Measurements from ENCODE around the gene NCMAP. TPM values are rescaled to one million over a fixed set of nuclear protein-coding genes. Genes with fewer than 3 reads are reported as not detected.

The NCMAP gene
- total and polyA plus RNA-seq, 2 of the 8 experiments (the other 6 are each of a cell fraction or from before 2014, with no cell fraction given), result 0.21 to 0.39 TPM

GRCh38 chr1:24526940-24527542, 28.8 kb upstream of the NCMAP start (continued):
- TF ChIP-seq, protein P1, sequence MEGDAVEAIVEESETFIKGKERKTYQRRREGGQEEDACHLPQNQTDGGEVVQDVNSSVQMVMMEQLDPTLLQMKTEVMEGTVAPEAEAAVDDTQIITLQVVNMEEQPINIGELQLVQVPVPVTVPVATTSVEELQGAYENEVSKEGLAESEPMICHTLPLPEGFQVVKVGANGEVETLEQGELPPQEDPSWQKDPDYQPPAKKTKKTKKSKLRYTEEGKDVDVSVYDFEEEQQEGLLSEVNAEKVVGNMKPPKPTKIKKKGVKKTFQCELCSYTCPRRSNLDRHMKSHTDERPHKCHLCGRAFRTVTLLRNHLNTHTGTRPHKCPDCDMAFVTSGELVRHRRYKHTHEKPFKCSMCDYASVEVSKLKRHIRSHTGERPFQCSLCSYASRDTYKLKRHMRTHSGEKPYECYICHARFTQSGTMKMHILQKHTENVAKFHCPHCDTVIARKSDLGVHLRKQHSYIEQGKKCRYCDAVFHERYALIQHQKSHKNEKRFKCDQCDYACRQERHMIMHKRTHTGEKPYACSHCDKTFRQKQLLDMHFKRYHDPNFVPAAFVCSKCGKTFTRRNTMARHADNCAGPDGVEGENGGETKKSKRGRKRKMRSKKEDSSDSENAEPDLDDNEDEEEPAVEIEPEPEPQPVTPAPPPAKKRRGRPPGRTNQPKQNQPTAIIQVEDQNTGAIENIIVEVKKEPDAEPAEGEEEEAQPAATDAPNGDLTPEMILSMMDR (IDR thresholded peaks at IDR 0.05; ENCODE audit: control extremely low read depth in 1 of 3, insufficient read depth in 1 of 3, low read depth in 1 of 3, low read length in 3 of 3), result peak in 2 of 3 experiments; percentile 36 to 41; a peak in 2 of 4 replicates

Data from H1 (cell line).